Measurements from ENCODE around the gene IRF2. TPM values are rescaled to one million over a fixed set of nuclear protein-coding genes. Genes with fewer than 3 reads are reported as not detected.

IRF2 gene
- total RNA-seq (2021; fragmentation: NEBNext Ultra II Directional; extraction: Animal tissue kit (Norgen Biotek cat#: 25700)): 10 to 100 TPM; 13.4 to 24.0 (median 19.7) TPM
- long read RNA-seq, transcript IRF2-201 (9 exons, 2,303 nt): major isoform, 5 of 10 reads
- long read RNA-seq, partial matches to known transcripts: 1 of 10 reads
- long read RNA-seq, other reads (novel, unspliced or antisense): 4 of 10 reads

GRCh38 chr4:184474263-184475095 is at the start of gene IRF2:
Gene IRF2, minus strand, starts transcription at chr4:184474550. Its CDS starts 45,486 bp downstream, at chr4:184429064.
- peak within 1 kb of the TSS; percentile 97 for H3K4me3 Mint-ChIP-seq
- H3K4me1 Mint-ChIP-seq (ENCODE audit: low read depth): peaks cover 36% of the 10 kb centered on the region
- H3K36me3 Mint-ChIP-seq (ENCODE audit: low read depth): peaks cover 9% of the 10 kb centered on the region; the same call in 1 of the 2 replicates
- TF ChIP-seq CTCF (IDR thresholded peaks at IDR 0.05): peak; percentile 31; the same call in 1 of the 2 replicates
- no peaks in the 10 kb centered on the region for H3K9me3 Mint-ChIP-seq
- no peaks in the 10 kb centered on the region; the same call in 1 of the 2 replicates for H3K27me3 Mint-ChIP-seq (ENCODE audit: insufficient read depth)
- DNase-seq: peak; percentile 96
- H3K27ac Mint-ChIP-seq: peak within 1 kb of the TSS; percentile 95

DNA sequence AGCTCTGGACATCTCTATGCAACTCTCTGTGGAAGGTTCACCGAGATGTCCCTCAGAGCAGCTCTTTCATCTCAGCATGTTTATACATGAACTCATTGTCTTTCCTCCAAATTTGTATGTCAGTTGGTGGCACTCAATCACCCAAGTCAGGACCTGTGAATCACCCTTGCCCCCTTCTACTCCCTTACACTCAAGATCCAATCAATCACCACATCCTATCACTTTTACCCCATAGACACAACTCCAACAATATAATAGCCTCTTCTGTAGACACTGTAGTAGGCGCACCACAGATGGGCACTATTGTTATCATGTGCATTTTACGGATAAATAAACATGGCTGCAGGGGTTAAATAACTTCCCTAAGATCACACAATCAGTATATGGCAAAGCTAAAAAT is 41.3 kb upstream of the IRF2 start:
- H3K36me3 Mint-ChIP-seq (ENCODE audit: low read depth): no peaks in the 10 kb centered on the region
- no peaks in the 10 kb centered on the region for H3K9me3 Mint-ChIP-seq
- no peak overlapping the region for H3K4me3 Mint-ChIP-seq
- H3K4me1 Mint-ChIP-seq (ENCODE audit: low read depth): peaks cover 27% of the 10 kb centered on the region
- H3K27me3 Mint-ChIP-seq (ENCODE audit: insufficient read depth): no peaks in the 10 kb centered on the region; the same call in 1 of the 2 replicates
- no peak for DNase-seq
- TF ChIP-seq CTCF (IDR thresholded peaks at IDR 0.05): no peak
- H3K27ac Mint-ChIP-seq: no peak overlapping the region

DNA sequence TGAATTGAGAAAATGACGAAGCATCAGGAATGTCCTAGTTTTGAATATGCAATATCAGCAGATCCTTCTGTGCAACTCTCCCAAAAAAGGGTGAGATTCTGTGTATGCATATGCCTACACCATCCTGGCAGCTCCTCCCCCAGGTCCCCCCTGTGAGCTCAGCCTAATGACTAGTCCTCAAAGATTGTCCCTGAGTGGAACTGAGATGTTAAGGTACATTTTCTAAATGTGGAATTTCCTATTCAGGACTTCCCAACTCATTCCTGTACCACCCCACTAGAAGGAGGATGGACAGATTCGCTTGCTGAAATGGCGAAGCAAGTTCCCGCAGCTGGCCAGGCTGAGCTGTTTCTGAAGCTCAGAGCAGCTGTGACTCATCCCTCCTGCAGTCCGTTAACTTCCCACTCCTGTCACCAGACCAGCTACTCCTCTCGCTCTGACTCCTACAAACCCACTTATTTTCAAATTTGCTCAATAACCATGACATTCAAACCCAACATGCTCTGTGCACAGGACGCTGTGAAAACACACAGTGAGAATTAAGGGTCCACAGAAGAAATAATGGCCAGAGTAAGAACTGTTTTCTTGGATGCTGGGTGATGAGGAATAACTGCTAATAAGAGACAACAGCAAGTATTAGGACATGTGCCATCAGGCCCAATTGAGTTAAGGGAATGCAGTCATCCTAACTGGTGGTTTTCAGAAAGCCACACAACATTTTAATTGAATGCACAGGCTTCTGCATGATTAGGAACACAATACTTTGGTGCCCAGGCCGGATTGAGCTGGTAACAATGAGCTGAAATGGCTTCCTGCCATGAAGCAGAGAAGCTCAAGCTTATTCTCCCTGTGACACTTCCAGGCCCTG is 40.0 kb upstream of the IRF2 start:
- Mint-ChIP-seq H3K36me3 (ENCODE audit: low read depth) (peaks cover 6% of the 10 kb centered on the region), H3K27me3 (ENCODE audit: insufficient read depth) (no peaks in the 10 kb centered on the region), H3K27ac (peak overlapping the region; percentile 80), H3K9me3 (peaks cover 8% of the 10 kb centered on the region), H3K4me1 (ENCODE audit: low read depth) (peaks cover 27% of the 10 kb centered on the region), H3K4me3 (peak overlapping the region; percentile 74)
- peak; percentile 79 for DNase-seq
- no peak for TF ChIP-seq CTCF (IDR thresholded peaks at IDR 0.05)

GRCh38 chr4:184513802-184514120 is 39.4 kb upstream of the IRF2 start:
- H3K9me3 Mint-ChIP-seq: peaks cover 8% of the 10 kb centered on the region
- no peaks in the 10 kb centered on the region for H3K27me3 Mint-ChIP-seq (ENCODE audit: insufficient read depth)
- H3K4me1 Mint-ChIP-seq (ENCODE audit: low read depth): peaks cover 27% of the 10 kb centered on the region
- H3K4me3 Mint-ChIP-seq: peak overlapping the region; percentile 74
- peaks cover 6% of the 10 kb centered on the region for H3K36me3 Mint-ChIP-seq (ENCODE audit: low read depth)
- no peak for DNase-seq
- H3K27ac Mint-ChIP-seq: peak overlapping the region; percentile 80
- TF ChIP-seq CTCF (IDR thresholded peaks at IDR 0.05): no peak

DNA sequence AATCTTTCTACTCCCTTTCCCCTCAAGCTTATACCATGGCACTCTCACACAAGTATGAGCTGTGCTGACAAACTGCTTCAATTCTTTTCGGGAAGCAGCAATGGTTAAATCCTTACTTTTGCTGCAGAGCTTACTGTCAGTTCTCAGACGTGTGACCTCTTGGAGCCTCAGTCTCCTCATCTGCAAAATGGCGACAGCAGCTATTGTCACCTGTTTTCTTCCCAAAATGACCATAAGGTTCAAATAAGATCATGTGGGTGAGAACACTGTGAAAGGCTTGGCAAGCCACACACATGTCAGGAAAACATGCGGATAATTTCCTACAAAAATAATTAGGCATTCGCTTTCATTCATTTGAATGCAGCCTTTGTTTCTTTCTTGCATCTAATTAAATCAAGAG is 36.8 kb upstream of the IRF2 start:
- Mint-ChIP-seq H3K27ac (no peak overlapping the region), H3K36me3 (ENCODE audit: low read depth) (peaks cover 6% of the 10 kb centered on the region), H3K4me1 (ENCODE audit: low read depth) (peaks cover 32% of the 10 kb centered on the region), H3K4me3 (no peak overlapping the region), H3K27me3 (ENCODE audit: insufficient read depth) (no peaks in the 10 kb centered on the region), H3K9me3 (peaks cover 8% of the 10 kb centered on the region)
- DNase-seq: no peak
- TF ChIP-seq CTCF (IDR thresholded peaks at IDR 0.05): no peak

Measured in HFFc6 (cell line).